Limb (tissue), 2 donors: ENCODE results near the gene NT5M.
"Not testable (repeated sequence)": the region's sequence is repeated elsewhere in the genome, so short reads cannot be mapped to it uniquely, and the experiment has no call there.

Experiments
- DNase-seq, 2 donors: peaks; one replicate each; pipeline ENCODE4 v3.0.0-alpha.2; 2016; ENCODE audit errors: extremely low spot score in 2 of 2

The NT5M gene

GRCh38 chr17:17372856-17373520 lies 69.8 kb downstream of the NT5M start:
- DNase-seq, result no peak

DNA sequence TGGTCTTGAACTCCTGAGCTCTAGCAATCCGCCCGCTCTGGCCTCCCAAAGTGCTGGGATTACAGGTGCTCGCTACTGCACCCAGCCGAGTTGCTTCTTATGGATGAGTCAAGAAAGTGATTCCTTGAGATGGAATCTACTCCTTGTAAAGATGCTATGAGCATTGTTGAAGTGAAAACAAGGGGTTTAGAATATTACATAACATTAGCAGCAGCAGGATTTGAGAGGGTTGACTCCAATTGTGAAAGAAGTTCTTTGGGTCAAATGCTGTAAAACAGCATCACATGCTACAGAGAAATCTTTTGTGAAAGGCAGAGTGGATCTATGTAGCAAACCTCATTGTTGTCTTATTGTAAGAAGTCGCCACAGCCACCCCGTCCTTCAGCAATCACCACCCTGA lies 72.7 kb downstream of the NT5M start:
- DNase-seq, result no peak

- DNase-seq, result no peak
Observed at GRCh38 chr17:17376362-17376761, 73.2 kb downstream of the NT5M start.

GRCh38 chr17:17377071-17377967 lies 74.1 kb downstream of the NT5M start:
- DNase-seq, result no peak

DNA sequence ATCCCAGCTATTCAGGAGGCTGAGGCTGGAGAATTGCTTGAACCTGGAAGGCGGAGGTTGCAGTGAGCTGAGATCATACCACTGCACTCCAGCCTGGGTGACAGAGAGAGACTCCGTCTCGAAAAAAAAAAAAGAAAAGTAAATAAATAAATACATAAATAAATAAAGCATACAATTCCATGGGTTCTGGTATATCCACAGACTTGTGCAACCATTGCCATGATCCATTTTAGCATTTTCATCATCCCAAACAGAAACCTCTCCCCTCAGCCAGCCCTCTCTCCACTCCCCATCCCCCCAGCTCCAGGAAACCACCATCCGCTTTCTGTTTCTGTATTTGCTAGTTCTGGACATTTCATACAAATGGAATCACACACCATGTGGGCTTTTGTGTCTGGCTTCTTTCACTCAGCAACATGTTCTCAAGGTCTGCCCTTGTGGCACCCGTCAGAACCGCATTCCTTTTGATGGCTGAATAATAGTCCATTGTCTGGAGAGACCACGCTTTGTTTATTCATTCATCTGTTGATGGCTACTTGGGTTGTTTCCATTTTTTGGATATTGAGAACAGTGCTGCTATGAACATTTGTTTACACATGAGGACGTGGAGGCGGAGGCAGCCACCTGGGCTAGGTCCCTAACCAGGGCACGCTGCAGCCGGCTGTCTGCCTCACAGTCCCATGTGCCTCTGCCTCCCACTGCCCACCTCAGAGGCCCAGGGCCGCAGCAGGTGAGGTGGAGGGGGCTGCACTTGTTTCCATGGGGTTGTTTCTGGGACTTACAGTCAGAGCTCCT lies 76.2 kb downstream of the NT5M start:
- DNase-seq, result no peak

DNA sequence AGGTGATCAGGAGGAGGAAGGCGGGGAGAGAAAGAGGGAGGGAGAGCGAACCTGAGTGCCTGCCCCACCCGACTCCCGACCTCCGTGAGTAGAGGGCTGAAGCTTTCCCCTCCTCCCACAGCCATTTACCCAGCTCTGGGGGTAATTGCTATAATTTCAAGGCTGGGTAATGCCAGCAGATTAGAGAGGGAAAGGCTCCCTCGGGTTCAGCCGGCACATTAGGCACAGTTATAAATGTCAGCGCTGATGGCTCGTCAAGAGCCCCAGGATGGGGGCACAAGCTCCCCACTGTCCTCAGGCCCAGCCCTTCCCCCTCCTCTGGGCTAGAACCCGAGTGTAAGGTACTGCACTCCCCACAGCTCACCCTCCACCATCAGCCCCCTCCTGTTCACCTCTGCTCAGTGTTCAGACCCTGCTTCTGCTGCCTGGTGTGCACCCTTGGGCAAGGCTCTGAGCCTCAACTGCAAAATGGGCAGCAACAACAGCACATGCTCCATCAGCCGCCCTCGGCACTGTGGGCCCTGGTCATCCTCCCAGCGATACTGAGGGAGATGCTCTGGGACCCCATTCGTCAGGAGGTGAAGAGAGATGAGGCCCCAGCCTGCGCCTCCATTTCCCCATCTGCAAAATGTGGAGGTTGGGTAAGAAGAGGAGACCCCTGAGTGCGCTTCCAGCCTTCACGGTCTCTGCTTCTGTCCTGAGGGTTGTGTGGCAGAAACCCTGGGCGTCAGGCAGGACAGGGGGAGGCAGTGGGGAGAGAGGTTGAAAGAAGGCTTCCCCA lies 77.2 kb downstream of the NT5M start:
- no peak for DNase-seq

DNA sequence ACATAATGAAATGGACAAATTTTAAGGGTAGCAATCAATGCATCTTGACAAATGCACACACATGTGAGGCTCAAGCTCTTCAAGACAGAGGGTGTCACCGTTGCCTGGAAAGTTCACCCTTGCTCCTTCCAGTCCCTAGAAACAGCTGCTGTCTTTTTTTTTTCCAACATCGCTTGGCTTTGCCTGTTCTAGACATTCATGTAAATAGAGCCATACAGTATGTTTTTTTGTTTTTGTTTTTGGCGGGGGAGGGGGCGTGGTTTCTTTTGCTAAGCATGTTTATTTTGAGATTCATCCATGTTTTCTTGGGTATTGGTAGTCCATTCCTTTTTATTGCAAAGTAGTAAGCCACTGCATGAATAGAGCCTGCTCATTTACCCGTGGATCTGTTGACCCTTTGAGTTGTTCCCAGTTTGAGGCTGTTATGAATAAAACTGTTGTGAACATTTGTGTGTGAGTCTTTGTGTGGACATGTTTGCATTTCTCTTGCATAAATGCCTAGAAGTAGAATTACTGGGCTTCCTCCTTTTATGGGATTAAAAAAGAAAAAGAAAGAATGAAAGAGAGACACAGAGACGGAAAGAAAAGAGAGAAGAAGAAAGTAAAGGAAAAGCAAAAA lies 78.4 kb downstream of the NT5M start:
- no peak for DNase-seq

DNA sequence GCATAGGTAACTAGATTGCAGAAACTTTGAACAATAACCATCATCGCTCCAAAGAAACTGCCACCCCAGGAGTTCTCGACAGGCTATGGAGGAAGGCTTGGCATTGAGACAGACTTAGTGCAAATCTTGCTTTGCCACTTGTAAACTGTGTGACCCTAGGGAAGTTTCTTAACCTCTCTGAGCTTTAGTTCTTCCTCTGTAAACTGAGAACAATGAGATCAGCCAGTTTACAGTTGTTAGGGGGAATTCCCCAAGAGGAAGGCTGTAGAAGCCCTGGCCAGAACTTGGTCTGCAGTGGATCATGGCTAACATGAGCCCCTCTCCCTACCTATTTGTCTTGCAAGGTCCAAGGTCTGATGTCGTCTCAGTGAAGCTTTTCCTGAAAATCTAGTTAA lies 78.9 kb downstream of the NT5M start:
- DNase-seq, result no peak

DNA sequence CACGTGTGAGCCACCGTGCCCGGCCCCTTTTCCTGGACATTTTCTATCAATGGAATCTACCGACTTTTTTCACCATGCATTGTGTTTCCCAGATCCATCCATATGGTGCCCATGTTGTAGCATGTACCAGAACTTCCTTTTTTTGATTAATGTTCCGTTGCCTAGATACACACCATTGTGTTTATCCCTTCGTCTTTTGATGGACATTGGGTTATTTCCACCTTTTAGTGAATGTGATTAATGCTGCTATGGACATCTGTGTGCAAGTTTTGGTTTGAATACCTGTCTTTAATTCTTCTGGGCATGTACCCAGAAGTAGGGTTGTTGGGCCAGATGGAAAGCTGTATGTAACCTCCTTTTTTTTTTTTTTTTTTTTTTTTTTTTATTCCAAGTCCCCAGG lies 79.8 kb downstream of the NT5M start:
- no peak for DNase-seq

DNA sequence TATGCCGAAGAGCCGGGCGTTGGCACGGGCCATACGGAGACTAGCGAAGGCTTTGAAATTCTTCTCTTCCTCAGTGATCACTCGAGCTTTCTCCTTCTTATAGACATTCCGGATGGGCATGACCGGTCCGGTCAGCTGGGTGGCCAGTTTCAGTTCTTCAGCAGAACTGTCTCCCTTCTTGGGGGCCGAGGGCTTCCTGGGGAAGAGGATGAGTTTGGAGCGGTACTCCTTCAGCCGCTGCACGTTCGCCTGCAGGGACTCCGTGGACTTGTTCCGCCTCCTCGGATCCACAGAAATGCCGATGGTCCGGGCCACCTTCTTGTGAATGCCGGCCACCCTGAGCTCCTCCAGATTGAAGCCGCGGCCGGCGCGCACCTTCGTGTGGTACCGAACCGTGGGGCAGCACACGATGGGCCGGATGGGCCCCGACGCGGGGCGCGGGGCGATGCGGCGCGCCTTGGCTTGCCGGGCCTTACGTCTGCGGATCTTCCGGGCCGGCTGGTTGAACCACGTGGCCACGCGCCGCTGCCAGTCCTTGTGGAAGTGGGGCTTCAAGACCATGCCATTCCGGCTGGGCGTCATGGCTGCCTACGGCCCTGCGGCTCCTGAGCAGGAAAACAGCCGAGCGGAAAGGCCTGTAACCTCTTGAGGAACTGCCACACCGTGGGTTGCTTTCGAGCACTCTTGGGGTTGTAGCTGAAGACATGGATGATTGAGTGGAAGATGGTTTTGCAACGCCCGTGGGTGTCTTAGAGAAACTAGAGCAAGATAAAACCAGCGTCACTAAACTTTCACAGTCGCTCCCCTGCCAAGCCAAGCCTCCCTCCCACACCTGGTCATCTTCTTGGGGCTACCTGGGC lies 80.5 kb downstream of the NT5M start:
- DNase-seq, result not testable (repeated sequence)

DNA sequence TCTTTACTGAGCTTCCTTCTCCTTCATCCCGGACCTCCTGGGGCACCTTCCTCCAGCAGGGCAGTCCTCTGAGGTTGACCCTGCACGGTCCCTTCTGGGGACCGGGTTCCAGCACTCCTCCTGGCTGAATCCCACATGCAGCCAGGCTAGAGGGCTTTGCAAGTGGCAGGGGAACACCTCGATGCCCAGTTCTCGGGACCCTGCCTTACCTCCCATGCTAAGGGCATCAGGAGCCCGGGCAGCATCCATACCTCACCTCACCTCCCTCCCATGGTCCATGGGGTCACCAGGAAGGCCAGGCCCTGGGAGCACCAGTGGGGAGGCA lies 81.1 kb downstream of the NT5M start:
- no peak for DNase-seq

DNA sequence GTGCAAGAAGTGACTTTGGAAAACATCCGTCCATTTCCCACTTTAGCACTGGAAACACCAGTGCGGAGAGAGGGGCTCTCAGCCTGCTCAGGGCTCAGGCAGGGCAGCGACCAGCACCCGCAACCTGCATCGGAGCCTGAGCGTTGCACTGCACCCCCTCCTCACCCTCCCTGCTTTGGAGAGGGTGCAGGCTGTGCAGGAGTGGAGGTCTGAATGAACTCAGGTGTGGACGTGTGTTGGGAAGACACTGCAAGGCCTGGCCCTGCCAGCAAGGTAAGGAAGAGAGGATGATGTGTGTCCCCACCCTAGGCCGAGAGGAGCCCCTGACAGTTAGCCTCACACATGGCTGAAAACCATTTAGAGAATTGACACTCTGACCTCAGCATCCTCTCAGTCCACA lies 81.8 kb downstream of the NT5M start:
- DNase-seq, result no peak

GRCh38 chr17:17385491-17385890 lies 82.3 kb downstream of the NT5M start:
- DNase-seq, result peak in 1 of 2 donors; percentile 51

GRCh38 chr17:17386094-17386800 lies 83.1 kb downstream of the NT5M start:
- no peak for DNase-seq

- DNase-seq, result no peak
Observed at GRCh38 chr17:17387017-17387497, 83.9 kb downstream of the NT5M start.

- no peak for DNase-seq
Observed at GRCh38 chr17:17387498-17388362, 84.6 kb downstream of the NT5M start.

DNA sequence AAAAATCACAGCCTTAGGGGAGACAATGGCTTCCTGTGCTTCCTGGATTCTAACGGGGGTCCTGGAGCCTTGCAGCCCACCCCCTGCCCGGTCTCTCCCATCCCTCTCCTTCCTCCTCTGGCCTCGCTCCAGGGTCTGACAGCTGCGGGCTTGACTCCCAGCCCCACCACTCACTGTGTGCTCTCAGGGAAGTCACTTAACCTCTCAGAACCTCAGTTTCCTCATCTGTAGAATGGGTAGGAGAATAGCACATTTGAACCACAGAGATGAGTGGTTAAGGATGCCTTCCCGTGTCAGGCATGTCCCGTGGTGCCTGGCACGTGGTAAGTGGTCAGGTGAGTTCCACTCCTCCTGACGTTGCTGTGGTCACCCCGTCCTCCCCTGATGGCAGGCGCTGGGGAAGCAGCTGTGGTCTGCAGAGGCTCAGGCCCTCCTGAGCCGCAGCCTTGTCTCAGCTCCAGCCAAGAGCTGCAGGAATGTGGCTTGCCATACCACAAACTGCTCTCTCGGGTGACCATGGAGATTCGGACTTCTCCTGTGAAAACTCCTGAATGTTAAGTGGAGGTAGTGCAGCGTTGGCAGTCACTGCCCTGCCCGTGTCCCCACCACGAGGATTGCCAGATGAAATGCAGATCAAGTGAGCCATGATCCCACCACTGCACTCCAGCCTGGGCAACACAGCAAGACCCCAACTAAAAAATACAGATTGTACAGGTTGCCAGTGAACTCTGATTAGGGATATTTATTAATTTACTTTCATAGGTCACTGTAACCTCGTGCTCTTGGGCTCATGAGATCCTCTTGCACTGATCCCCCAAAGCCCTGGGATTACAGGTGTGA lies 85.7 kb downstream of the NT5M start:
- no peak for DNase-seq
